Progenitor cell of endocrine pancreas (in vitro differentiated cells): ENCODE data around the gene EP400. TPM values are rescaled to one million over a fixed set of nuclear protein-coding genes. Genes with fewer than 3 reads are reported as not detected.

ENCODE experiments used
- DNase-seq: peaks from one replicate; pipeline ENCODE4 v3.0.0; 2021; ENCODE audit warnings: low spot score; ENCODE audit not compliant: unreplicated experiment
- H3K27ac Mint-ChIP-seq: 2 replicates; pipeline ENCODE4 v1.8.0; 2021; ENCODE audit warnings: mild to moderate bottlenecking, moderate library complexity, mixed read lengths
- H3K27me3 Mint-ChIP-seq: 2 replicates; pipeline ENCODE4 v1.8.0; 2021; ENCODE audit warnings: mixed read lengths
- H3K36me3 Mint-ChIP-seq: 2 replicates; pipeline ENCODE4 v1.8.0; 2022; ENCODE audit warnings: mixed read lengths; ENCODE audit not compliant: insufficient read depth
- H3K4me1 Mint-ChIP-seq: 2 replicates; pipeline ENCODE4 v1.8.0; 2021; ENCODE audit warnings: low read depth, mixed read lengths
- H3K4me3 Mint-ChIP-seq: 2 replicates; pipeline ENCODE4 v1.8.0; 2021; ENCODE audit warnings: low read depth, mild to moderate bottlenecking, moderate library complexity, mixed read lengths
- H3K9me3 Mint-ChIP-seq: 2 replicates; pipeline ENCODE4 v1.8.0; 2021; ENCODE audit warnings: low read depth, mixed read lengths
- CTCF ChIP-seq: fragments of 200-600 bp; sonication (generic); IDR thresholded peaks from one replicate; pipeline ENCODE4 v1.5.0; 2021; ENCODE audit warnings: antibody characterized with exemption, mild to moderate bottlenecking; ENCODE audit not compliant: unreplicated experiment
- total RNA-seq: library from RNA; stranded (reverse); gene quantifications from 2 replicates; pipeline ENCODE4 v1.2.1, GENCODE V29; 2021

Gene EP400
- total RNA-seq, 1 donor from 2014 or later = 66.6 TPM

DNA sequence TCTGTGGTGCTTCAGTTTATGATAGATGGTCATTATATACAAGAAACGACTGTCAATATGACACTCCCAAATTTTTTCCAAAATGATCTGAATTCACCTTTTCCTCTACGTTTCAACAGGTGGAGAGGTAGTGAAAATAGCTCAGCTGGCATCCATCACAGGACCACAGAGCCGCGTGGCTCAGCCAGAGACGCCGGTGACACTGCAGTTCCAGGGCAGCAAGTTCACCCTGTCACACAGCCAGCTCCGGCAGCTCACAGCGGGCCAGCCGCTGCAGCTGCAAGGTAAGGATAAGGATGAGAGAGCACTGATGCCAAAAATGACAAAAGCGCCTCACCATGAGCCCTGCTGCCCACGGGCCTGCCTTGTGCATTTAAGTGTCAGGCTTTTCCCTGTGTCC lies 73.9 kb downstream of the EP400 start:
- Mint-ChIP-seq H3K9me3 (no peaks in the 10 kb centered on the region), H3K4me1 (no peaks in the 10 kb centered on the region), H3K27me3 (no peaks in the 10 kb centered on the region), H3K27ac (no peak overlapping the region), H3K36me3 (peaks cover 16% of the 10 kb centered on the region), H3K4me3 (no peak overlapping the region)
- TF ChIP-seq CTCF = no peak
- DNase-seq = no peak

GRCh38 chr12:132024758-132025157 lies 75.0 kb downstream of the EP400 start:
- Mint-ChIP-seq H3K36me3 (peaks cover 15% of the 10 kb centered on the region), H3K27me3 (no peaks in the 10 kb centered on the region), H3K27ac (no peak overlapping the region), H3K4me3 (no peak overlapping the region), H3K9me3 (no peaks in the 10 kb centered on the region), H3K4me1 (no peaks in the 10 kb centered on the region)
- TF ChIP-seq CTCF = no peak
- DNase-seq = no peak

GRCh38 chr12:132025526-132025925 lies 75.8 kb downstream of the EP400 start:
- Mint-ChIP-seq H3K27ac (no peak overlapping the region), H3K9me3 (no peaks in the 10 kb centered on the region), H3K27me3 (no peaks in the 10 kb centered on the region), H3K36me3 (peaks cover 11% of the 10 kb centered on the region), H3K4me3 (no peak overlapping the region), H3K4me1 (no peaks in the 10 kb centered on the region)
- no peak for TF ChIP-seq CTCF
- no peak for DNase-seq

GRCh38 chr12:132026061-132026795 lies 76.5 kb downstream of the EP400 start:
- H3K4me3 Mint-ChIP-seq = no peak overlapping the region
- H3K27me3 Mint-ChIP-seq = no peaks in the 10 kb centered on the region
- no peak for TF ChIP-seq CTCF

GRCh38 chr12:132026796-132027500 lies 77.2 kb downstream of the EP400 start:
- no peak overlapping the region for H3K27ac Mint-ChIP-seq
- H3K9me3 Mint-ChIP-seq = no peaks in the 10 kb centered on the region
- no peak for DNase-seq
- no peak overlapping the region for H3K4me3 Mint-ChIP-seq
- no peaks in the 10 kb centered on the region for H3K4me1 Mint-ChIP-seq
- no peak for TF ChIP-seq CTCF
- H3K36me3 Mint-ChIP-seq = peaks cover 16% of the 10 kb centered on the region
- no peaks in the 10 kb centered on the region for H3K27me3 Mint-ChIP-seq

More at GRCh38 chr12:132026061-132026795, 76.5 kb downstream of the EP400 start:
- Mint-ChIP-seq H3K27ac (no peak overlapping the region), H3K36me3 (peaks cover 15% of the 10 kb centered on the region), H3K9me3 (no peaks in the 10 kb centered on the region), H3K4me1 (no peaks in the 10 kb centered on the region)
- no peak for DNase-seq
